ENCODE measurements around the gene MFSD12. TPM values are rescaled to one million over a fixed set of nuclear protein-coding genes. Genes with fewer than 3 reads are reported as not detected.

Gene MFSD12
- total RNA-seq, 1 donor from 2014 or later = 80.7 TPM

DNA sequence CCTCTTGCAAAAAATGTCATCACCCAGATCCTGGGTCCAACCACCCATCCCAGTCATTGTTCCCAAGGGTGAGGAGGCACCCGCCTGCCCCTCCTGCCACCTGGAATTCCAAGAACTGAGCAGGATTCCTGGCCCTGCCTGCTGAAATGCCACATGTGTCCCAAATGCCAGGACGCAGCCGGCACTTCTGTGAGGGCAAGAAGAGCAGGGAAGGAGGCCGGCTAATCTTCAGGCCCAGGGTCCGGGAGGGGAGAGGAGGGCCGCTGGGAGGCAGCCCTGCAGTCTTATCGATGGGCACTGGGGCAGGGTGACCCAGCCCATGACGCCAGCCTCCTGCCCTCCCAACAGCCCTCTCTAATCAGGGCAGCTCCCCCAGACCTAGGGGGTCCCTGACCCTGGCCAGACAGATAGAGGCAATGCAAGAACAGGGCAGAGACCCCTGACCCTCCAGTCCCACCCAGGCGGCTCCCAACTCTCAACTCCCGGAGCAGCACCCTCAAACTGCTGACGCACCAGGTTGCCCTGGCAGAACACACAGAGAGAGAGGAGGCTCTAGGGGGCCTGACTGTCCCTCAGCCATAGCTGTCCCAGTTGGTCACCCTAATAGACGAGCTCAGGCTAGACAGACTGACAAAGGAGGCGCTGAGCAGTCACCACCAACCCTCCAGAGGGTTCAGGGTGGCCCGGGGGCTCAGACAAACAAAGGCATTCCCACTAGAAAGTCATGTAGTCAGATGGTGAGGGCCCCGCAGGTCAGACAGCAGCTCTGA is 1.5 kb downstream of the MFSD12 start:
- intact Hi-C loops (cut with DNase I) = no loop called here
- H3K27ac ChIP-seq = no peak overlapping the region
- H3K9me3 ChIP-seq = no peaks in the 10 kb centered on the region
- ATAC-seq = no peak
- no peaks in the 10 kb centered on the region for H3K36me3 ChIP-seq
- H3K27me3 ChIP-seq (ENCODE audit: low read depth) = no peaks in the 10 kb centered on the region
- peak; percentile 40 for DNase-seq
- H3K4me3 ChIP-seq = peak overlapping the region; percentile 95
- peaks cover 48% of the 10 kb centered on the region for H3K4me1 ChIP-seq
- no peak for TF ChIP-seq CTCF (IDR thresholded peaks at IDR 0.05)

- H3K36me3 ChIP-seq = no peaks in the 10 kb centered on the region
- no peaks in the 10 kb centered on the region for H3K27me3 ChIP-seq (ENCODE audit: low read depth)
- no peak for ATAC-seq
- intact Hi-C loops (cut with DNase I) = no loop called here
- TF ChIP-seq CTCF (IDR thresholded peaks at IDR 0.05) = no peak
- peak overlapping the region; percentile 62 for H3K27ac ChIP-seq
- peak overlapping the region; percentile 23 for H3K4me3 ChIP-seq
- peaks cover 48% of the 10 kb centered on the region for H3K4me1 ChIP-seq
- no peaks in the 10 kb centered on the region for H3K9me3 ChIP-seq
- DNase-seq = no peak
Observed at GRCh38 chr19:3554254-3555083, 2.9 kb downstream of the MFSD12 start.

DNA sequence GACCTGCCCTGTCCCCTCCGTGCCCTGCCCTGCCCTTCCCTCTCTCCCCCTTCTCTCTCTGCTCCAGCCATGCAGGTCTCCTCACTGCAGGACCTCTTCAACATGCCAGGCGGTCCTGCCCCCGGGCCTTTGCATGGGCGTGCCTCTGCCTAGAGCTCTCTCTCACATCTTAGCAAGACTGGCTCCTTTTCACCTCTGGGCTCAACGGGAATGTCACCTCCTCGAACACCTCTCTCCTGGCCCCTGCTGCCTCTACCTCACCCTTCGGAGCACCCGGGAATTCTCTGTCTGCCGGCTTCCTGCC is 5.6 kb downstream of the MFSD12 start:
- H3K9me3 ChIP-seq = no peaks in the 10 kb centered on the region
- peaks cover 40% of the 10 kb centered on the region for H3K4me1 ChIP-seq
- peak; percentile 31 for DNase-seq

DNA sequence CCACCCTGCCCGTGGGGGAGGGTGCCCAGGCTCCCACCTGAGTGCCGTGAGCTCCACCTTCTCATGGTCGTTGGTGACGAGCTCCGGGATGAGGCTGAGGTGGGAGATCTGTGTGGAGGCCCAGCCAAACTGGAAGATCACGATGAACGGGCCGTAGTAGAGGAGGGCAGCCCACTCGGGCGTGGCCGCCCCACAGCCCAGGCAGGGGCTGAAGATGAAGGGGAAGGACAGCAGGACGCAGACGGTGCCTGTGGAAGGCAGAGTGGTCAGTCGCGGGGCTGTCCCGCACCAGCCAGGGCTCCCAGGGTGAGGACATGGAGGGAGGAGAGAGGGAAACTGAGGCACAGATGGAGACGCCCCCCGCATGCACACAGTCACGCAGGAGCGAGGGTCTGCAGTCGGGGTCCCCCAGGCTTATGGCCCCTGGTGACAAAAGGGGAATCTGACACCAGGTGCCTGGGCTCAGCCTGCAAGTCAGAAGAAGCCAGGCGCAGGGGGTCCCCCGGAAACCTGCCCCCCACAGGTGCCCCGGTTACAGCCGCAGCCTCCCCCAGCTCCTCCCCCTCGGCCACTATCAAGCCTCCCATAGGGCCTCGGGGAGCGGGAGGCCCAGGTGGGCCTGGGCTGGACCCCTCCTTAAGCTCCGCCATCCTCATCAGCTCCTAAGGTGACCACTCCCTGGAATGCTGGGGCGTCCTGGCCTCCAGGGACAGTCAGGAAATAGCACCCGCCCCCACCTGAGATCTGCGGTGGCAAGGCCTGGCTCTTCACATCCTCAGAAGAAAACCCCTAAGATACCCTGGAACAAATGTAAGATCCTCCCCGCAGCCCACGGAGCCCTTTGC is 6.2 kb downstream of the MFSD12 start:
- H3K4me3 ChIP-seq = no peak overlapping the region
- H3K27ac ChIP-seq = no peak overlapping the region
- DNase-seq (peak; percentile 36), ATAC-seq (no peak)
- H3K4me1 ChIP-seq = peaks cover 38% of the 10 kb centered on the region
- no peaks in the 10 kb centered on the region for H3K9me3 ChIP-seq
- TF ChIP-seq CTCF (IDR thresholded peaks at IDR 0.05) = no peak
- intact Hi-C loops (cut with DNase I) = no loop called here
- no peaks in the 10 kb centered on the region for H3K27me3 ChIP-seq (ENCODE audit: low read depth)
- peaks cover 28% of the 10 kb centered on the region for H3K36me3 ChIP-seq

More for the DNA sequence above, 5.6 kb downstream of the MFSD12 start:
- TF ChIP-seq CTCF (IDR thresholded peaks at IDR 0.05) = no peak
- intact Hi-C loops (cut with DNase I) = no loop called here
- Histone ChIP-seq H3K27me3 (ENCODE audit: low read depth) (no peaks in the 10 kb centered on the region), H3K36me3 (peaks cover 23% of the 10 kb centered on the region), H3K27ac (no peak overlapping the region), H3K4me3 (no peak overlapping the region)
- no peak for ATAC-seq

DNA sequence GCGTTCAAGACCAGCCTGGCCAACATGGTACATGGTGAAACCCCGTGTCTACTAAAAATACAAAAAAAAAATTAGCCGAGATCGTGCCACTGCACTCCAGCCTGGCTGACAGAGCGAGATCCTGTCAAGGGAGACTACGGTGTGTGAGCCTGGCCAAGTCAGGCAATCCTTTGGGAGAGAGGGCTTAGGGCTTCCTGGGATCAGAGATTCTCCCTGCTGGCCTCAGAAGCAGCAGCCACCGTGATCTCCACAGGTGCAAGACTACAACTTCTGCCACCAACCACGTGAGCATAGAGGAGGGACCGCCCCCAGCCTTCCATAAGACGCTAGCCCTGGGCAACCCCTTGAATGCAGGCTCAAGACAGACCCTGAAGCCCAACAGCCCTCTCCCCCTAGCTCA is 7.6 kb downstream of the MFSD12 start:
- peaks cover 24% of the 10 kb centered on the region for H3K4me1 ChIP-seq
- TF ChIP-seq CTCF (IDR thresholded peaks at IDR 0.05) = no peak
- intact Hi-C loops (cut with DNase I) = no loop called here
- ATAC-seq (no peak), DNase-seq (no peak)
- H3K4me3 ChIP-seq = no peak overlapping the region
- H3K27me3 ChIP-seq (ENCODE audit: low read depth) = no peaks in the 10 kb centered on the region
- no peaks in the 10 kb centered on the region for H3K9me3 ChIP-seq
- H3K36me3 ChIP-seq = peaks cover 35% of the 10 kb centered on the region
- no peak overlapping the region for H3K27ac ChIP-seq

All from lower lobe of right lung (tissue), 2 donors.